ENCODE measurements around the gene AVEN.

DNA sequence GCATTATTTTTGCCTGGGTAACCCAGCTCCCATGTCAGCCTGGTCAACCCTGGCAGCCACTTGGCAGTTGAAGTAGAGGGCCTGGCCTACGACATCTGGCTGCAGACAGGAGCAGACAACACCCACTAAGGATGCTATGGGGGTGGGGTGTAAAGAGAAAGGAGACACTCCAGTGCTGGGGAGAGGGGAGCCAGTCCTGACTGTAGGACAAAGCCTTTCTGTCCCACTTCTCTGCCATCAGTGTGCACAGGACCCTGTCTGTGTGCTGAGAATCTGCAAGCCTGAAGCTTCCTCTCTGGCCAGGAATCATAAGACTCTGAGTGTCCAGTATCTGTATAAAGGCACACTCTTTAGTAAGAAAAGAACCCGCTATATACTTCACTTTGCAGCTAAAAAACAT is 167.0 kb downstream of the AVEN start:
- TF ChIP-seq POLR2AphosphoS5 (IDR thresholded peaks at IDR 0.05) = no peak
- TF ChIP-seq, protein P1, sequence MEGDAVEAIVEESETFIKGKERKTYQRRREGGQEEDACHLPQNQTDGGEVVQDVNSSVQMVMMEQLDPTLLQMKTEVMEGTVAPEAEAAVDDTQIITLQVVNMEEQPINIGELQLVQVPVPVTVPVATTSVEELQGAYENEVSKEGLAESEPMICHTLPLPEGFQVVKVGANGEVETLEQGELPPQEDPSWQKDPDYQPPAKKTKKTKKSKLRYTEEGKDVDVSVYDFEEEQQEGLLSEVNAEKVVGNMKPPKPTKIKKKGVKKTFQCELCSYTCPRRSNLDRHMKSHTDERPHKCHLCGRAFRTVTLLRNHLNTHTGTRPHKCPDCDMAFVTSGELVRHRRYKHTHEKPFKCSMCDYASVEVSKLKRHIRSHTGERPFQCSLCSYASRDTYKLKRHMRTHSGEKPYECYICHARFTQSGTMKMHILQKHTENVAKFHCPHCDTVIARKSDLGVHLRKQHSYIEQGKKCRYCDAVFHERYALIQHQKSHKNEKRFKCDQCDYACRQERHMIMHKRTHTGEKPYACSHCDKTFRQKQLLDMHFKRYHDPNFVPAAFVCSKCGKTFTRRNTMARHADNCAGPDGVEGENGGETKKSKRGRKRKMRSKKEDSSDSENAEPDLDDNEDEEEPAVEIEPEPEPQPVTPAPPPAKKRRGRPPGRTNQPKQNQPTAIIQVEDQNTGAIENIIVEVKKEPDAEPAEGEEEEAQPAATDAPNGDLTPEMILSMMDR (IDR thresholded peaks at IDR 0.05) = no peak

Data from breast epithelium (tissue), 3 donors.